GM12864 (cell line): Measurements from ENCODE around the gene TMIGD2.

ENCODE experiments used
- DNase-seq: peaks from one replicate; pipeline ENCODE4 v3.0.0-alpha.2; 2011; ENCODE audit warnings: low read depth
- H3K4me3 ChIP-seq: 2 replicates; pipeline ENCODE4 v1.5.1; 2011; ENCODE audit warnings: mild to moderate bottlenecking, low read depth, low read length, control low read depth
- CTCF ChIP-seq: IDR thresholded peaks from 2 replicates; pipeline ENCODE4 v1.5.1; 2011; ENCODE audit warnings: low read depth, mild to moderate bottlenecking, moderate library complexity, low read length, control low read depth, inconsistent platforms; ENCODE audit errors: missing control alignments

TMIGD2 gene

GRCh38 chr19:4266253-4267000, 35.8 kb downstream of the TMIGD2 start:
- DNase-seq, result no peak
- no peak for TF ChIP-seq CTCF
- H3K4me3 ChIP-seq, result no peak overlapping the region

- TF ChIP-seq CTCF, result no peak
- no peak overlapping the region for H3K4me3 ChIP-seq
- no peak for DNase-seq
Measured at GRCh38 chr19:4264812-4265211, 37.4 kb downstream of the TMIGD2 start.

DNA sequence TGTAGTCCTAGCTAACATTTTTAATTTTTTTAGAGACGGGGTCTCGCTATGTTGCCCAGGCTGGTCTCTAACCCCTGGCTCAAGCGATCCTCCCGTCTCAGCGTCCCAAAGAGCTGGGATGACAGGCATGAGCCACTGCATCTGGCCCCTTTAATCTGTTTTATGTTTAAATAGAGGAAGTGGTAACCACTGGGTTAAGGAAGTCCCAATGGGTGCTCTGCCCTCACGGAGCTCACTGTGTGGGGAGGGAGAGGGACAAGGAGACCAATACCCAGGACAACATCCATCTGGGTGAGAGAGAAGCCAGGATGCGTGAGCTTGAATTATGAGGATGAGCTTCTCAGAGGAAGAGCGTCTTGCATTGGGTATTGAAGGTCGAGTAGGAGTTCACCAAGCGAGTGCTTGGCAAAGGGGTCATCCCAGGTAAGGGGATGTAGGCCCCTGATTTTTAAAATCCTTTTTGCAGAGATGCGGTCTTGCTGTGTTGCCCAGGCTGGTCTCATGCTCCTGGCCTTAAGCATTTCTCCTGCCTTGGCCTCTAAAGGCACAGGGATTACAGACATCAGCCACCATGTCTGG, 41.5 kb downstream of the TMIGD2 start:
- no peak overlapping the region for H3K4me3 ChIP-seq
- no peak for TF ChIP-seq CTCF

DNA sequence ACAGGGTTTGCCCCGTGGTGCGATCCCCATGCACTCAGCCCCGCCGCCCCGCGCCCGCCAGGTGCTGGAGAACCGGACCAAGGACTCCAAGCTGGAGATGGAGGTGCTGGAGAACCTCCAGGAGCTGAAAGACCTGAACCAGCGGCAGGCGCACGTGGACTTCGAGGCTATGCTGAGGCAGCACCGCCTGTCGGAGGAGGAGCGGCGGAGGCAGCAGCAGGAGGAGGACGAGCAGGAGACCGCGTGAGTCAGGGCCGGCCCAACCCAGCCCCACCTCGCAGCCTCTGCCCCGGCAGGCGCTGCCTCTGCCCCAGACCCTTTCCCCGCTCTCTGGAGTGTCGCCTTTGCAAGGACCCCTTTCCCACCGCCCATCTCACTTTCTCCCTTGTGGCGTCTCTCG, 44.0 kb downstream of the TMIGD2 start:
- DNase-seq, result no peak
- no peak overlapping the region for H3K4me3 ChIP-seq
- no peak for TF ChIP-seq CTCF

More for the DNA sequence above, 41.5 kb downstream of the TMIGD2 start:
- DNase-seq, result no peak

DNA sequence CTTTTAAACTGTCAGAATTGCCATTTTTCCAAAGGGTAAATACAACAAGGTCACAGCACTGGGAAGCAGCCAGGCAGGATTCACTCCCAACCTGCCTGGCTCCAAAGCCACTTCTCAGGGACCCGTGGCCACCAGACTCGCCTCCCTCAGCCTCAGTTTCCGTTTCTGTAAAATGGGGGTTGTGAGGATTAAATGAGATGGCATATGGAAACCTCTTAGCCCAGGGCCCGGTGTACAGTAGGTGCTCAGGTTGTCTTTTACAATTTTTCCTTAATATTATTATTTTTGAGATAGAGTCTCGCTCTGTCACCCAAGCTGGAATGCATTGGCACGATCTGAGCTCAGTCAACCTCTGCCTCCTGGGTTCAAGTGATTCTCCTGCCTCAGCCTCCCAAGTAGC, 45.2 kb downstream of the TMIGD2 start:
- no peak overlapping the region for H3K4me3 ChIP-seq
- TF ChIP-seq CTCF, result no peak
- no peak for DNase-seq

- DNase-seq, result no peak
- no peak overlapping the region for H3K4me3 ChIP-seq
- peak; percentile 37 for TF ChIP-seq CTCF
Measured at GRCh38 chr19:4256563-4256962, 45.6 kb downstream of the TMIGD2 start.
